GM13977 (cell line): ENCODE data around the gene METAP1D.
A peak's percentile ranks its signal among the peaks of the same experiment; 100 is the strongest.
"Not testable (repeated sequence)": the region's sequence is repeated elsewhere in the genome, so short reads cannot be mapped to it uniquely, and the experiment has no call there.

Experiments used
- DNase-seq: peaks from one replicate; pipeline ENCODE4 v3.0.0; 2012; ENCODE audit warnings: low spot score
- CTCF ChIP-seq: IDR thresholded peaks from 2 replicates; pipeline ENCODE4 v1.5.1; 2012; ENCODE audit warnings: mild to moderate bottlenecking, control low read depth; ENCODE audit not compliant: insufficient read depth; ENCODE audit errors: extremely low read depth, missing control alignments
- in situ Hi-C: fragments of 300-500 bp; cut with MboI; formaldehyde crosslinking; loops from one replicate; pipeline ENCODE4 v1.12.0; 2022; ENCODE audit warnings: low sequenced_read_pairs, low pct_unique_long_range_greater_than_20kb, mixed read lengths, inconsistent platforms; ENCODE audit not compliant: unreplicated experiment

The METAP1D gene

GRCh38 chr2:172113617-172114016 is 113.9 kb downstream of the METAP1D start:
- in situ Hi-C loops = loop anchor here (25.0 kb wide), 1 partner anchor 526 kb away; no protein-coding TSS in a partner anchor
- peak; percentile 40 for TF ChIP-seq CTCF
- DNase-seq = peak; percentile 31

- DNase-seq = not testable (repeated sequence)
- in situ Hi-C loops = loop anchor here (25.0 kb wide), 1 partner anchor 527 kb away; no protein-coding TSS in a partner anchor
These were observed 114.4 kb downstream of the METAP1D start for GRCh38 chr2:172114176-172114575.

GRCh38 chr2:172114579-172114978 is 114.8 kb downstream of the METAP1D start:
- no peak for DNase-seq
- in situ Hi-C loops = loop anchor here (25.0 kb wide), 1 partner anchor 527 kb away; no protein-coding TSS in a partner anchor
- no peak for TF ChIP-seq CTCF

- TF ChIP-seq CTCF = no peak
- DNase-seq = no peak
- in situ Hi-C loops = loop anchor here (25.0 kb wide), 1 partner anchor 529 kb away; no protein-coding TSS in a partner anchor
These were observed 116.4 kb downstream of the METAP1D start for GRCh38 chr2:172116107-172116506.

GRCh38 chr2:172119089-172119488 is 119.3 kb downstream of the METAP1D start:
- no peak for TF ChIP-seq CTCF
- in situ Hi-C loops = loop anchor here (25.0 kb wide), 1 partner anchor 532 kb away; no protein-coding TSS in a partner anchor

GRCh38 chr2:172120118-172120517 is 120.4 kb downstream of the METAP1D start:
- TF ChIP-seq CTCF = no peak
- DNase-seq = no peak
- in situ Hi-C loops = loop anchor here (25.0 kb wide), 1 partner anchor 533 kb away; no protein-coding TSS in a partner anchor

More at GRCh38 chr2:172119089-172119488, 119.3 kb downstream of the METAP1D start:
- no peak for DNase-seq

GRCh38 chr2:172128484-172128883 is 128.7 kb downstream of the METAP1D start:
- DNase-seq = no peak
- TF ChIP-seq CTCF = no peak
- in situ Hi-C loops = no loop called here
